Measurements from ENCODE around the gene GLDN. TPM values are rescaled to one million over a fixed set of nuclear protein-coding genes. Genes with fewer than 3 reads are reported as not detected.

GLDN gene
- total RNA-seq, 1 donor from 2014 or later, result 0.09 TPM

- H3K4me2 ChIP-seq (ENCODE audit: low read length), result no peak overlapping the region
- peaks cover 6% of the 10 kb centered on the region for H3K27me3 Mint-ChIP-seq (ENCODE audit: low read depth, unreplicated experiment)
- H4K20me1 ChIP-seq (ENCODE audit: insufficient read depth, low read length), result no peaks in the 10 kb centered on the region
Observed at GRCh38 chr15:51356983-51357382, 15.5 kb downstream of the GLDN start.

GRCh38 chr15:51359981-51360380 is 18.5 kb downstream of the GLDN start:
- H3K9me3 ChIP-seq (ENCODE audit: insufficient read depth, low read depth, low read length), result no peaks in the 10 kb centered on the region
- no peak overlapping the region for H3K4me3 ChIP-seq (ENCODE audit: insufficient read depth, low read depth, low read length)
- no peak overlapping the region for H3K9ac ChIP-seq (ENCODE audit: low read length)
- H2AFZ ChIP-seq (ENCODE audit: low read depth, low read length), result no peak overlapping the region
- DNase-seq (ENCODE audit: low read depth), result no peak
- no peaks in the 10 kb centered on the region for H3K27me3 Mint-ChIP-seq (ENCODE audit: low read depth, unreplicated experiment)
- H4K20me1 ChIP-seq (ENCODE audit: insufficient read depth, low read length), result no peaks in the 10 kb centered on the region
- H3K36me3 ChIP-seq (ENCODE audit: insufficient read depth, low read length), result no peaks in the 10 kb centered on the region
- H3K4me1 ChIP-seq (ENCODE audit: insufficient read depth, low read length), result no peaks in the 10 kb centered on the region
- no peaks in the 10 kb centered on the region for H3K36me3 Mint-ChIP-seq (ENCODE audit: low read depth, unreplicated experiment)
- no peak overlapping the region for H3K4me3 Mint-ChIP-seq (ENCODE audit: unreplicated experiment)
- H3K27ac ChIP-seq (ENCODE audit: low read depth, low read length), result no peak overlapping the region
- H3K9me3 Mint-ChIP-seq (ENCODE audit: unreplicated experiment), result no peaks in the 10 kb centered on the region
- H3K27me3 ChIP-seq (ENCODE audit: insufficient read depth, low read length), result peaks cover 23% of the 10 kb centered on the region
- no peak for TF ChIP-seq EZH2 (IDR thresholded peaks at IDR 0.05; ENCODE audit: insufficient read depth, low read length)
- TF ChIP-seq CTCF (IDR thresholded peaks at IDR 0.05; ENCODE audit: insufficient read depth, low read depth, low read length), result no peak
- no peak overlapping the region for H3K27ac Mint-ChIP-seq (ENCODE audit: unreplicated experiment)
- H3K4me2 ChIP-seq (ENCODE audit: low read length), result no peak overlapping the region
- H3K4me1 Mint-ChIP-seq (ENCODE audit: low read depth, unreplicated experiment), result no peaks in the 10 kb centered on the region
- no peaks in the 10 kb centered on the region for H3K79me2 ChIP-seq (ENCODE audit: insufficient read depth, low read length)
- no peak for FAIRE-seq

More at GRCh38 chr15:51356983-51357382, 15.5 kb downstream of the GLDN start:
- Histone ChIP-seq H3K9ac (ENCODE audit: low read length) (no peak overlapping the region), H3K9me3 (ENCODE audit: insufficient read depth, low read depth, low read length) (no peaks in the 10 kb centered on the region), H3K27me3 (ENCODE audit: insufficient read depth, low read length) (peaks cover 27% of the 10 kb centered on the region), H3K36me3 (ENCODE audit: insufficient read depth, low read length) (no peaks in the 10 kb centered on the region), H3K79me2 (ENCODE audit: insufficient read depth, low read length) (no peaks in the 10 kb centered on the region), H3K27ac (ENCODE audit: low read depth, low read length) (no peak overlapping the region), H2AFZ (ENCODE audit: low read depth, low read length) (no peak overlapping the region), H3K4me3 (ENCODE audit: insufficient read depth, low read depth, low read length) (no peak overlapping the region), H3K4me1 (ENCODE audit: insufficient read depth, low read length) (no peaks in the 10 kb centered on the region)
- H3K27ac Mint-ChIP-seq (ENCODE audit: unreplicated experiment), result no peak overlapping the region
- no peak for DNase-seq (ENCODE audit: low read depth)
- FAIRE-seq, result peak; percentile 13
- H3K36me3 Mint-ChIP-seq (ENCODE audit: low read depth, unreplicated experiment), result no peaks in the 10 kb centered on the region
- TF ChIP-seq CTCF (IDR thresholded peaks at IDR 0.05; ENCODE audit: insufficient read depth, low read depth, low read length), result no peak
- TF ChIP-seq EZH2 (IDR thresholded peaks at IDR 0.05; ENCODE audit: insufficient read depth, low read length), result no peak
- no peaks in the 10 kb centered on the region for H3K4me1 Mint-ChIP-seq (ENCODE audit: low read depth, unreplicated experiment)
- H3K9me3 Mint-ChIP-seq (ENCODE audit: unreplicated experiment), result no peaks in the 10 kb centered on the region
- H3K4me3 Mint-ChIP-seq (ENCODE audit: unreplicated experiment), result no peak overlapping the region

- no peaks in the 10 kb centered on the region for H3K36me3 ChIP-seq (ENCODE audit: insufficient read depth, low read length)
- H4K20me1 ChIP-seq (ENCODE audit: insufficient read depth, low read length), result no peaks in the 10 kb centered on the region
- Mint-ChIP-seq H3K36me3 (ENCODE audit: low read depth, unreplicated experiment) (no peaks in the 10 kb centered on the region), H3K27ac (ENCODE audit: unreplicated experiment) (no peak overlapping the region), H3K27me3 (ENCODE audit: low read depth, unreplicated experiment) (no peaks in the 10 kb centered on the region), H3K9me3 (ENCODE audit: unreplicated experiment) (no peaks in the 10 kb centered on the region), H3K4me3 (ENCODE audit: unreplicated experiment) (no peak overlapping the region), H3K4me1 (ENCODE audit: low read depth, unreplicated experiment) (no peaks in the 10 kb centered on the region)
- no peak overlapping the region for H3K4me2 ChIP-seq (ENCODE audit: low read length)
- no peak overlapping the region for H2AFZ ChIP-seq (ENCODE audit: low read depth, low read length)
- peaks cover 8% of the 10 kb centered on the region for H3K4me1 ChIP-seq (ENCODE audit: insufficient read depth, low read length)
- no peak overlapping the region for H3K9ac ChIP-seq (ENCODE audit: low read length)
- H3K4me3 ChIP-seq (ENCODE audit: insufficient read depth, low read depth, low read length), result no peak overlapping the region
- H3K27ac ChIP-seq (ENCODE audit: low read depth, low read length), result no peak overlapping the region
- FAIRE-seq (no peak), DNase-seq (ENCODE audit: low read depth) (no peak)
- no peak for TF ChIP-seq EZH2 (IDR thresholded peaks at IDR 0.05; ENCODE audit: insufficient read depth, low read length)
- TF ChIP-seq CTCF (IDR thresholded peaks at IDR 0.05; ENCODE audit: insufficient read depth, low read depth, low read length), result no peak
- H3K9me3 ChIP-seq (ENCODE audit: insufficient read depth, low read depth, low read length), result no peaks in the 10 kb centered on the region
- H3K27me3 ChIP-seq (ENCODE audit: insufficient read depth, low read length), result peaks cover 24% of the 10 kb centered on the region
- H3K79me2 ChIP-seq (ENCODE audit: insufficient read depth, low read length), result no peaks in the 10 kb centered on the region
Observed at GRCh38 chr15:51363383-51363782, 21.9 kb downstream of the GLDN start.

Data from astrocyte (in vitro differentiated cells and primary cell).